NCI-H2029 treated with DMSO at 0.1 percent for 48 hours (cell line): Measurements from ENCODE around the gene HECA.
"Not testable (repeated sequence)": the region's sequence is repeated elsewhere in the genome, so short reads cannot be mapped to it uniquely, and the experiment has no call there.

Source experiments
- DNase-seq: peaks from one replicate; lab custom pipeline; 2025; lab: John Stamatoyannopoulos, UW

The HECA gene

GRCh38 chr6:139205843-139206242 lies 71.0 kb downstream of the HECA start:
- no peak for DNase-seq

- DNase-seq: not testable (repeated sequence)
These were observed 75.9 kb downstream of the HECA start for GRCh38 chr6:139210766-139211165.

- not testable (repeated sequence) for DNase-seq
These were observed 77.6 kb downstream of the HECA start for GRCh38 chr6:139212460-139212859.

GRCh38 chr6:139219271-139219729 lies 84.4 kb downstream of the HECA start:
- DNase-seq: peak; percentile 22

- no peak for DNase-seq
These were observed 84.9 kb downstream of the HECA start for GRCh38 chr6:139219746-139220145.

GRCh38 chr6:139228387-139228786 lies 93.5 kb downstream of the HECA start:
- not testable (repeated sequence) for DNase-seq
